ENCODE measurements around the gene DAB2IP.
"Not testable (repeated sequence)": the region's sequence is repeated elsewhere in the genome, so short reads cannot be mapped to it uniquely, and the experiment has no call there.

DAB2IP gene

GRCh38 chr9:121643473-121643872 lies 8.0 kb upstream of the DAB2IP start:
- no peak for DNase-seq (ENCODE audit: low read depth in 2 of 2, low spot score in 1 of 2)

- not testable (repeated sequence) for DNase-seq (ENCODE audit: low read depth in 2 of 2, low spot score in 1 of 2)
Observed at GRCh38 chr9:121644040-121644439, 7.4 kb upstream of the DAB2IP start.

GRCh38 chr9:121645003-121645402 lies 6.4 kb upstream of the DAB2IP start:
- DNase-seq (ENCODE audit: low read depth in 2 of 2, low spot score in 1 of 2), result no peak

GRCh38 chr9:121645853-121646807 lies 5.3 kb upstream of the DAB2IP start:
- no peak for DNase-seq (ENCODE audit: low read depth in 2 of 2, low spot score in 1 of 2)

- DNase-seq (ENCODE audit: low read depth in 2 of 2, low spot score in 1 of 2), result no peak
Observed at GRCh38 chr9:121646992-121647391, 4.4 kb upstream of the DAB2IP start.

- no peak for DNase-seq (ENCODE audit: low read depth in 2 of 2, low spot score in 1 of 2)
Observed at GRCh38 chr9:121648172-121648571, 3.3 kb upstream of the DAB2IP start.

- no peak for DNase-seq (ENCODE audit: low read depth in 2 of 2, low spot score in 1 of 2)
Observed at GRCh38 chr9:121648799-121649198, 2.6 kb upstream of the DAB2IP start.

GRCh38 chr9:121649476-121650216 lies 1.8 kb upstream of the DAB2IP start:
- no peak for DNase-seq (ENCODE audit: low read depth in 2 of 2, low spot score in 1 of 2)

GRCh38 chr9:121650217-121651007 lies 1.0 kb upstream of the DAB2IP start:
- no peak for DNase-seq (ENCODE audit: low read depth in 2 of 2, low spot score in 1 of 2)

GRCh38 chr9:121651008-121651294 lies 483 bp upstream of the DAB2IP start:
- no peak for DNase-seq (ENCODE audit: low read depth in 2 of 2, low spot score in 1 of 2)

GRCh38 chr9:121652021-121652837 lies 795 bp downstream of the DAB2IP start:
- no peak for DNase-seq (ENCODE audit: low read depth in 2 of 2, low spot score in 1 of 2)

GRCh38 chr9:121652838-121653231 lies 1.4 kb downstream of the DAB2IP start:
- no peak for DNase-seq (ENCODE audit: low read depth in 2 of 2, low spot score in 1 of 2)

- DNase-seq (ENCODE audit: low read depth in 2 of 2, low spot score in 1 of 2), result no peak
Observed at GRCh38 chr9:121654499-121655140, 3.2 kb downstream of the DAB2IP start.

- no peak for DNase-seq (ENCODE audit: low read depth in 2 of 2, low spot score in 1 of 2)
Observed at GRCh38 chr9:121655231-121655755, 3.9 kb downstream of the DAB2IP start.

- no peak for DNase-seq (ENCODE audit: low read depth in 2 of 2, low spot score in 1 of 2)
Observed at GRCh38 chr9:121656941-121657470, 5.6 kb downstream of the DAB2IP start.

GRCh38 chr9:121658166-121658565 lies 6.7 kb downstream of the DAB2IP start:
- DNase-seq (ENCODE audit: low read depth in 2 of 2, low spot score in 1 of 2), result no peak

GRCh38 chr9:121658591-121658990 lies 7.2 kb downstream of the DAB2IP start:
- no peak for DNase-seq (ENCODE audit: low read depth in 2 of 2, low spot score in 1 of 2)

GRCh38 chr9:121660367-121660766 lies 8.9 kb downstream of the DAB2IP start:
- DNase-seq (ENCODE audit: low read depth in 2 of 2, low spot score in 1 of 2), result no peak

- DNase-seq (ENCODE audit: low read depth in 2 of 2, low spot score in 1 of 2), result no peak
Observed at GRCh38 chr9:121660876-121661275, 9.4 kb downstream of the DAB2IP start.

- DNase-seq (ENCODE audit: low read depth in 2 of 2, low spot score in 1 of 2), result no peak
Observed at GRCh38 chr9:121661328-121661727, 9.9 kb downstream of the DAB2IP start.
